Measurements from ENCODE around the gene GALNT2. TPM values are rescaled to one million over a fixed set of nuclear protein-coding genes. Genes with fewer than 3 reads are reported as not detected.

The GALNT2 gene
- total and polyA plus RNA-seq, 2 experiments from 2014 or later: 17.8 to 48.3 TPM

DNA sequence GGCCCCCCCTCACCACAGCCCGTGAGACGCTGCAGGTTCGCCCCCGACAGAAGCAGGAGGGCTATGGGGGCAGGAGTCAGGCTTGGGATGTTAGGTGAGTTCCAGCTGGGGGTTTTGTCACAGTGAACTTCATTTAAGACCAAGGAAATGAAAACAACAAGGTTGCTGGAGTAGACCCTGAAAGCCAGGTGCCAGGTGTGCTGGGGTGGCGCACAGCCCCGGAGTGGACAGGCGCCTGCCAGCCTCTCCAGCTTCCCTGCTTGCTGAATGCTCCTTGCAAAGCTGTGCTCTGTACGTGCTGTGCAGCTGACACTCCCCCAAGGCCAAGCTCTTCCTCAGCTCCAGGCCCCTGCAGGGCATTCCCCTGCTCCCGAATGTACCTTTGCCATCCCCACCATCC is 256.6 kb downstream of the GALNT2 start:
- Histone ChIP-seq H3K4me1 (ENCODE audit: insufficient read depth) (no peaks in the 10 kb centered on the region), H3K79me2 (replicated peaks; ENCODE audit: insufficient read depth) (no peaks in the 10 kb centered on the region), H3F3A (replicated peaks; ENCODE audit: low read depth) (no peaks in the 10 kb centered on the region), H3K4me3 (no peak overlapping the region), H3K9me2 (ENCODE audit: insufficient read depth) (no peaks in the 10 kb centered on the region), H3K4me2 (no peak overlapping the region), H3K27ac (ENCODE audit: low read depth) (no peak overlapping the region), H3K36me3 (ENCODE audit: insufficient read depth) (no peaks in the 10 kb centered on the region), H3K27me3 (ENCODE audit: insufficient read depth) (no peaks in the 10 kb centered on the region), H2AFZ (no peak overlapping the region), H4K20me1 (replicated peaks; ENCODE audit: insufficient read depth) (no peaks in the 10 kb centered on the region)
- H3K4me3 Mint-ChIP-seq: no peak overlapping the region
- H3K36me3 Mint-ChIP-seq (ENCODE audit: low read depth): peaks cover 56% of the 10 kb centered on the region
- DNase-seq (ENCODE audit: low spot score) (no peak), ATAC-seq (no peak)
- TF ChIP-seq REST (IDR thresholded peaks at IDR 0.05; ENCODE audit: unreplicated experiment) (no peak), CTCF (conservative IDR thresholded peaks at IDR 0.05; ENCODE audit: low read depth in 2 of 2) (no peak), NANOG (IDR thresholded peaks at IDR 0.05; ENCODE audit: borderline replicate concordance) (no peak), STAT1 (IDR thresholded peaks at IDR 0.05; ENCODE audit: unreplicated experiment) (no peak), JUNB (IDR thresholded peaks at IDR 0.05; ENCODE audit: unreplicated experiment) (no peak), EZH2phosphoT487 (IDR thresholded peaks at IDR 0.05; ENCODE audit: unreplicated experiment) (no peak), ZNF331 (CRISPR knock-in tag; IDR thresholded peaks at IDR 0.05; ENCODE audit: low read depth) (no peak), CREB1 (CRISPR knock-in tag; IDR thresholded peaks at IDR 0.05; ENCODE audit: low read depth) (no peak), ZNF114 (CRISPR knock-in tag; IDR thresholded peaks at IDR 0.05) (no peak), EZH2 (IDR thresholded peaks at IDR 0.05; ENCODE audit: low read depth, unreplicated experiment) (no peak), POLR2AphosphoS5 (IDR thresholded peaks at IDR 0.05; ENCODE audit: low read depth) (no peak)
- TF ChIP-seq, protein P1, sequence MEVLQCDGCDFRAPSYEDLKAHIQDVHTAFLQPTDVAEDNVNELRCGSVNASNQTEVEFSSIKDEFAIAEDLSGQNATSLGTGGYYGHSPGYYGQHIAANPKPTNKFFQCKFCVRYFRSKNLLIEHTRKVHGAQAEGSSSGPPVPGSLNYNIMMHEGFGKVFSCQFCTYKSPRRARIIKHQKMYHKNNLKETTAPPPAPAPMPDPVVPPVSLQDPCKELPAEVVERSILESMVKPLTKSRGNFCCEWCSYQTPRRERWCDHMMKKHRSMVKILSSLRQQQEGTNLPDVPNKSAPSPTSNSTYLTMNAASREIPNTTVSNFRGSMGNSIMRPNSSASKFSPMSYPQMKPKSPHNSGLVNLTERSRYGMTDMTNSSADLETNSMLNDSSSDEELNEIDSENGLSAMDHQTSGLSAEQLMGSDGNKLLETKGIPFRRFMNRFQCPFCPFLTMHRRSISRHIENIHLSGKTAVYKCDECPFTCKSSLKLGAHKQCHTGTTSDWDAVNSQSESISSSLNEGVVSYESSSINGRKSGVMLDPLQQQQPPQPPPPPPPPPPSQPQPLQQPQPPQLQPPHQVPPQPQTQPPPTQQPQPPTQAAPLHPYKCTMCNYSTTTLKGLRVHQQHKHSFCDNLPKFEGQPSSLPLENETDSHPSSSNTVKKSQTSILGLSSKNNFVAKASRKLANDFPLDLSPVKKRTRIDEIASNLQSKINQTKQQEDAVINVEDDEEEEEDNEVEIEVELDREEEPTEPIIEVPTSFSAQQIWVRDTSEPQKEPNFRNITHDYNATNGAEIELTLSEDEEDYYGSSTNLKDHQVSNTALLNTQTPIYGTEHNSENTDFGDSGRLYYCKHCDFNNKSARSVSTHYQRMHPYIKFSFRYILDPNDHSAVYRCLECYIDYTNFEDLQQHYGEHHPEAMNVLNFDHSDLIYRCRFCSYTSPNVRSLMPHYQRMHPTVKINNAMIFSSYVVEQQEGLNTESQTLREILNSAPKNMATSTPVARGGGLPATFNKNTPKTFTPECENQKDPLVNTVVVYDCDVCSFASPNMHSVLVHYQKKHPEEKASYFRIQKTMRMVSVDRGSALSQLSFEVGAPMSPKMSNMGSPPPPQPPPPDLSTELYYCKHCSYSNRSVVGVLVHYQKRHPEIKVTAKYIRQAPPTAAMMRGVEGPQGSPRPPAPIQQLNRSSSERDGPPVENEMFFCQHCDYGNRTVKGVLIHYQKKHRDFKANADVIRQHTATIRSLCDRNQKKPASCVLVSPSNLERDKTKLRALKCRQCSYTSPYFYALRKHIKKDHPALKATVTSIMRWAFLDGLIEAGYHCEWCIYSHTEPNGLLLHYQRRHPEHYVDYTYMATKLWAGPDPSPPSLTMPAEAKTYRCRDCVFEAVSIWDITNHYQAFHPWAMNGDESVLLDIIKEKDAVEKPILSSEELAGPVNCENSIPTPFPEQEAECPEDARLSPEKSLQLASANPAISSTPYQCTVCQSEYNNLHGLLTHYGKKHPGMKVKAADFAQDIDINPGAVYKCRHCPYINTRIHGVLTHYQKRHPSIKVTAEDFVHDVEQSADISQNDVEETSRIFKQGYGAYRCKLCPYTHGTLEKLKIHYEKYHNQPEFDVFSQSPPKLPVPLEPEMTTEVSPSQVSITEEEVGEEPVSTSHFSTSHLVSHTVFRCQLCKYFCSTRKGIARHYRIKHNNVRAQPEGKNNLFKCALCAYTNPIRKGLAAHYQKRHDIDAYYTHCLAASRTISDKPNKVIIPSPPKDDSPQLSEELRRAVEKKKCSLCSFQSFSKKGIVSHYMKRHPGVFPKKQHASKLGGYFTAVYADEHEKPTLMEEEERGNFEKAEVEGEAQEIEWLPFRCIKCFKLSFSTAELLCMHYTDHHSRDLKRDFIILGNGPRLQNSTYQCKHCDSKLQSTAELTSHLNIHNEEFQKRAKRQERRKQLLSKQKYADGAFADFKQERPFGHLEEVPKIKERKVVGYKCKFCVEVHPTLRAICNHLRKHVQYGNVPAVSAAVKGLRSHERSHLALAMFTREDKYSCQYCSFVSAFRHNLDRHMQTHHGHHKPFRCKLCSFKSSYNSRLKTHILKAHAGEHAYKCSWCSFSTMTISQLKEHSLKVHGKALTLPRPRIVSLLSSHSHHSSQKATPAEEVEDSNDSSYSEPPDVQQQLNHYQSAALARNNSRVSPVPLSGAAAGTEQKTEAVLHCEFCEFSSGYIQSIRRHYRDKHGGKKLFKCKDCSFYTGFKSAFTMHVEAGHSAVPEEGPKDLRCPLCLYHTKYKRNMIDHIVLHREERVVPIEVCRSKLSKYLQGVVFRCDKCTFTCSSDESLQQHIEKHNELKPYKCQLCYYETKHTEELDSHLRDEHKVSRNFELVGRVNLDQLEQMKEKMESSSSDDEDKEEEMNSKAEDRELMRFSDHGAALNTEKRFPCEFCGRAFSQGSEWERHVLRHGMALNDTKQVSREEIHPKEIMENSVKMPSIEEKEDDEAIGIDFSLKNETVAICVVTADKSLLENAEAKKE (CRISPR knock-in tag; IDR thresholded peaks at IDR 0.05): no peak
- TF ChIP-seq, protein P2, sequence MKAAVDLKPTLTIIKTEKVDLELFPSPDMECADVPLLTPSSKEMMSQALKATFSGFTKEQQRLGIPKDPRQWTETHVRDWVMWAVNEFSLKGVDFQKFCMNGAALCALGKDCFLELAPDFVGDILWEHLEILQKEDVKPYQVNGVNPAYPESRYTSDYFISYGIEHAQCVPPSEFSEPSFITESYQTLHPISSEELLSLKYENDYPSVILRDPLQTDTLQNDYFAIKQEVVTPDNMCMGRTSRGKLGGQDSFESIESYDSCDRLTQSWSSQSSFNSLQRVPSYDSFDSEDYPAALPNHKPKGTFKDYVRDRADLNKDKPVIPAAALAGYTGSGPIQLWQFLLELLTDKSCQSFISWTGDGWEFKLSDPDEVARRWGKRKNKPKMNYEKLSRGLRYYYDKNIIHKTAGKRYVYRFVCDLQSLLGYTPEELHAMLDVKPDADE (IDR thresholded peaks at IDR 0.05): no peak
- H3K9me3 Mint-ChIP-seq: no peaks in the 10 kb centered on the region
- no peak overlapping the region for H3K27ac Mint-ChIP-seq
- peaks cover 10% of the 10 kb centered on the region for H3K4me1 Mint-ChIP-seq
- peaks cover 8% of the 10 kb centered on the region for H3K27me3 Mint-ChIP-seq (ENCODE audit: insufficient read depth, low read depth, poor library complexity)

All from GM23338 (cell line).